MCF 10A (cell line): ENCODE results near the gene SPTBN2. TPM values are rescaled to one million over a fixed set of nuclear protein-coding genes. Genes with fewer than 3 reads are reported as not detected.
A peak's percentile ranks its signal among the peaks of the same experiment; 100 is the strongest.

ENCODE experiments used
- BruUV-seq: library from RNA; stranded (reverse); fragments of 400-500 nt; replicated peaks from 2 replicates; lab custom pipeline; 2021; lab: Mats Ljungman, UMichigan
- CTCF ChIA-PET: fragments of 300-600 bp; sonication (Branson Sonifier 250); formaldehyde crosslinking; extraction: SDS; loops from one replicate; lab custom pipeline; 2021; ENCODE audit warnings: antibody characterized with exemption, inconsistent platforms; lab: Yijun Ruan, JAX
- POLR2A ChIA-PET: fragments of 300-600, 350-650 bp; sonication (Branson Sonifier 250); formaldehyde crosslinking; extraction: SDS; loops from one replicate; lab custom pipeline; 2020; ENCODE audit warnings: antibody characterized with exemption, inconsistent platforms; lab: Yijun Ruan, JAX
- DNase-seq: peaks from one replicate; pipeline ENCODE4 v3.0.0-alpha.2; 2018; ENCODE audit not compliant: unreplicated experiment
- H3K27ac Mint-ChIP-seq: one replicate; pipeline ENCODE4 v1.8.0; 2022; ENCODE audit warnings: mild to moderate bottlenecking, low read depth, mixed read lengths; ENCODE audit not compliant: unreplicated experiment
- H3K27me3 Mint-ChIP-seq: one replicate; pipeline ENCODE4 v1.8.0; 2022; ENCODE audit warnings: mixed read lengths; ENCODE audit not compliant: insufficient read depth, unreplicated experiment
- H3K36me3 Mint-ChIP-seq: one replicate; pipeline ENCODE4 v1.8.0; 2022; ENCODE audit warnings: mild to moderate bottlenecking, moderate library complexity, mixed read lengths; ENCODE audit not compliant: insufficient read depth, unreplicated experiment
- H3K4me1 Mint-ChIP-seq: one replicate; pipeline ENCODE4 v1.8.0; 2022; ENCODE audit warnings: mixed read lengths; ENCODE audit not compliant: insufficient read depth, unreplicated experiment
- H3K4me3 Mint-ChIP-seq: one replicate; pipeline ENCODE4 v1.8.0; 2022; ENCODE audit warnings: mild to moderate bottlenecking, moderate library complexity, mixed read lengths; ENCODE audit not compliant: unreplicated experiment
- H3K9me3 Mint-ChIP-seq: one replicate; pipeline ENCODE4 v1.8.0; 2022; ENCODE audit warnings: mixed read lengths; ENCODE audit not compliant: unreplicated experiment
- CTCF ChIP-seq: fragments of 200-600 bp; IDR thresholded peaks from one replicate; pipeline ENCODE4 v1.8.0; 2022; ENCODE audit warnings: antibody characterized with exemption, mild to moderate bottlenecking; ENCODE audit not compliant: unreplicated experiment
- intact Hi-C: fragments of 100-400 bp; cut with micrococcal nuclease; formaldehyde crosslinking; loops from 2 replicates; pipeline ENCODE4 v1.14.1; 2022
- total RNA-seq: library from RNA; stranded (reverse); gene quantifications from 2 replicates; pipeline ENCODE4 v1.2.3, GENCODE V29; 2022

SPTBN2 gene
- total RNA-seq, 1 experiment from 2014 or later = 47.2 TPM

GRCh38 chr11:66723693-66724092 lies 5.3 kb downstream of the SPTBN2 start:
- ChIA-PET POLR2A (interaction anchor here (0.8 to 5.1 kb wide), 4 partner anchors 9 to 43 kb away, joined by 3 to 63 read pairs (median 30); no protein-coding TSS in a partner anchor), CTCF (interaction anchor here (0.6 to 1.1 kb wide), 4 partner anchors 42 to 232 kb away, joined by 3 to 4 read pairs (median 3); no protein-coding TSS in a partner anchor)
- H3K27me3 Mint-ChIP-seq = no peaks in the 10 kb centered on the region
- H3K9me3 Mint-ChIP-seq = no peaks in the 10 kb centered on the region
- TF ChIP-seq CTCF = no peak
- DNase-seq = no peak
- no peak overlapping the region for H3K27ac Mint-ChIP-seq
- H3K4me3 Mint-ChIP-seq = no peak overlapping the region
- intact Hi-C loops = loop anchor here (10.0 kb wide), 1 partner anchor 111 kb away; no protein-coding TSS in a partner anchor
- peaks cover 24% of the 10 kb centered on the region for H3K4me1 Mint-ChIP-seq
- BruUV-seq = no TSS peak
- peaks cover 14% of the 10 kb centered on the region for H3K36me3 Mint-ChIP-seq

- BruUV-seq = no TSS peak
- Mint-ChIP-seq H3K4me1 (peaks cover 19% of the 10 kb centered on the region), H3K36me3 (peaks cover 14% of the 10 kb centered on the region), H3K27ac (no peak overlapping the region), H3K27me3 (no peaks in the 10 kb centered on the region), H3K9me3 (no peaks in the 10 kb centered on the region), H3K4me3 (no peak overlapping the region)
- DNase-seq = no peak
- CTCF ChIA-PET = interaction anchor here (0.6 to 1.1 kb wide), 2 partner anchors 43 to 74 kb away, joined by 3 read pairs; no protein-coding TSS in a partner anchor
- POLR2A ChIA-PET = interaction anchor here (1.7 to 5.1 kb wide), 3 partner anchors 10 to 44 kb away, joined by 4 to 63 read pairs (median 55); no protein-coding TSS in a partner anchor
- intact Hi-C loops = loop anchor here (10.0 kb wide), 1 partner anchor 112 kb away; no protein-coding TSS in a partner anchor
- TF ChIP-seq CTCF = no peak
Observed at GRCh38 chr11:66722745-66723651, 6.0 kb downstream of the SPTBN2 start.

GRCh38 chr11:66721939-66722338 lies 7.1 kb downstream of the SPTBN2 start:
- ChIA-PET POLR2A (no interaction called here), CTCF (no interaction called here)
- no peak for DNase-seq
- H3K27ac Mint-ChIP-seq = no peak overlapping the region
- H3K9me3 Mint-ChIP-seq = no peaks in the 10 kb centered on the region
- BruUV-seq = no TSS peak
- H3K27me3 Mint-ChIP-seq = no peaks in the 10 kb centered on the region
- no peak overlapping the region for H3K4me3 Mint-ChIP-seq
- intact Hi-C loops = loop anchor here (10.0 kb wide), 1 partner anchor 113 kb away; no protein-coding TSS in a partner anchor
- peaks cover 16% of the 10 kb centered on the region for H3K4me1 Mint-ChIP-seq
- H3K36me3 Mint-ChIP-seq = peaks cover 14% of the 10 kb centered on the region
- no peak for TF ChIP-seq CTCF

- BruUV-seq = no TSS peak
- no peak for DNase-seq
- intact Hi-C loops = loop anchor here (10.0 kb wide), 1 partner anchor 114 kb away; no protein-coding TSS in a partner anchor
- no peaks in the 10 kb centered on the region for H3K27me3 Mint-ChIP-seq
- no peaks in the 10 kb centered on the region for H3K9me3 Mint-ChIP-seq
- H3K4me1 Mint-ChIP-seq = peaks cover 9% of the 10 kb centered on the region
- peaks cover 14% of the 10 kb centered on the region for H3K36me3 Mint-ChIP-seq
- ChIA-PET POLR2A (no interaction called here), CTCF (interaction anchor here (0.5 to 0.6 kb wide), 2 partner anchors 9 to 346 kb away, joined by 3 to 4 read pairs; no protein-coding TSS in a partner anchor)
- no peak for TF ChIP-seq CTCF
- H3K4me3 Mint-ChIP-seq = no peak overlapping the region
- peak overlapping the region; percentile 71 for H3K27ac Mint-ChIP-seq
Observed at GRCh38 chr11:66720899-66721470, 8.0 kb downstream of the SPTBN2 start.
